Caco-2 (cell line): ENCODE results near the gene PSMC5. TPM values are rescaled to one million over a fixed set of nuclear protein-coding genes. Genes with fewer than 3 reads are reported as not detected.

Source experiments
- Bru-seq: library from RNA; stranded (reverse); fragments of 400-500 nt; gene quantifications from one replicate; lab custom pipeline; 2021; lab: Mats Ljungman, UMichigan
- BruChase-seq, 2 experiments: library from RNA; stranded (reverse); fragments of 400-500 nt; gene quantifications; one replicate each; lab custom pipeline; 2021; lab: Mats Ljungman, UMichigan
- BruUV-seq: library from RNA; stranded (reverse); fragments of 400-500 nt; replicated peaks from 2 replicates; lab custom pipeline; 2021; lab: Mats Ljungman, UMichigan
- CTCF ChIA-PET: fragments of 300-600 bp; sonication (Branson Sonifier 250); formaldehyde crosslinking; loops from one replicate; lab custom pipeline; 2022; ENCODE audit warnings: antibody characterized with exemption; lab: Charles Lee
- POLR2A ChIA-PET: fragments of 300-600 bp; sonication (Branson Sonifier 250); formaldehyde crosslinking; loops from one replicate; lab custom pipeline; 2022; ENCODE audit warnings: antibody characterized with exemption; lab: Charles Lee
- DNase-seq, 2 experiments: peaks; one replicate each; pipeline versions ENCODE4 v3.0.0 to v3.0.0-alpha.2; 2020 to 2022
- H3K27me3 ChIP-seq: replicated peaks from 2 replicates; pipeline ENCODE4 v1.6.0; 2011; ENCODE audit warnings: low read length; ENCODE audit not compliant: control insufficient read depth, insufficient read depth
- H3K36me3 ChIP-seq: 2 replicates; pipeline ENCODE4 v1.5.1; 2011; ENCODE audit warnings: low read length; ENCODE audit not compliant: control insufficient read depth, insufficient read depth
- H3K4me1 ChIP-seq: fragments of 250-450 bp; sonication (Bioruptor Pico); 2 replicates; pipeline ENCODE4 v1.5.1; 2020; ENCODE audit warnings: mild to moderate bottlenecking
- H3K4me3 ChIP-seq: 2 replicates; pipeline ENCODE4 v1.5.1; 2011; ENCODE audit warnings: low read depth, mild to moderate bottlenecking, control low read depth, low read length
- H3K9me3 ChIP-seq: fragments of 250-450 bp; sonication (Bioruptor Pico); 2 replicates; pipeline ENCODE4 v1.5.1; 2020; ENCODE audit warnings: mild to moderate bottlenecking, moderate library complexity
- H3K27ac Mint-ChIP-seq: one replicate; pipeline ENCODE4 v1.8.0; 2022; ENCODE audit warnings: mixed read lengths; ENCODE audit not compliant: unreplicated experiment
- H3K27me3 Mint-ChIP-seq: one replicate; pipeline ENCODE4 v1.8.0; 2022; ENCODE audit warnings: mixed read lengths; ENCODE audit not compliant: insufficient read depth, unreplicated experiment
- H3K36me3 Mint-ChIP-seq: one replicate; pipeline ENCODE4 v1.8.0; 2022; ENCODE audit warnings: mild to moderate bottlenecking, mixed read lengths; ENCODE audit not compliant: insufficient read depth, unreplicated experiment
- H3K4me1 Mint-ChIP-seq: one replicate; pipeline ENCODE4 v1.8.0; 2022; ENCODE audit warnings: low read depth, mixed read lengths; ENCODE audit not compliant: unreplicated experiment
- H3K4me3 Mint-ChIP-seq: one replicate; pipeline ENCODE4 v1.8.0; 2022; ENCODE audit warnings: mild to moderate bottlenecking, moderate library complexity, mixed read lengths; ENCODE audit not compliant: unreplicated experiment
- H3K9me3 Mint-ChIP-seq: one replicate; pipeline ENCODE4 v1.8.0; 2022; ENCODE audit warnings: mixed read lengths; ENCODE audit not compliant: unreplicated experiment
- intact Hi-C: fragments of 100-400 bp; cut with micrococcal nuclease; formaldehyde crosslinking; loops from one replicate; pipeline ENCODE4 v1.10.0; 2022; ENCODE audit not compliant: unreplicated experiment
- long read RNA-seq: library from polyadenylated mRNA; stranded (forward); transcript quantifications from one replicate; pipeline ENCODE4 v2.0.0, GENCODE V29; 2022
- total RNA-seq: library from RNA; stranded (reverse); gene quantifications from 2 replicates; pipeline ENCODE4 v1.2.3, GENCODE V29; 2022
- TF ChIP-seq, protein P1 (sequence below), 2 experiments: fragments of 200-600 bp in 1 of 2; IDR thresholded peaks; 1 replicate in 1 of 2; 2 replicates in 1 of 2; pipeline versions ENCODE4 v1.5.1 to v1.8.0; 2011 to 2022; ENCODE audit warnings: antibody characterized with exemption in 1 of 2, control low read depth in 1 of 2, inconsistent platforms in 1 of 2, low read depth in 1 of 2, low read length in 1 of 2, mild to moderate bottlenecking in 1 of 2, moderate library complexity in 1 of 2; ENCODE audit not compliant: insufficient read depth in 1 of 2, severe bottlenecking in 1 of 2, unreplicated experiment in 1 of 2

The PSMC5 gene
- total RNA-seq = 197 TPM in 2 replicates
- percentile 95 among the genes with signal in this experiment for Bru-seq, nascent RNA
- BruChase-seq, experiment 1, labeled RNA remaining after a 2-hour chase = percentile 95 among the genes with signal in this experiment
- BruChase-seq, experiment 2, labeled RNA remaining after a 6-hour chase = percentile 98 among the genes with signal in this experiment
- long read RNA-seq, transcript PSMC5-201 (12 exons, 1,579 nt) = major isoform, 429 of 517 reads
- long read RNA-seq, transcript PSMC5-203 (12 exons, 1,680 nt) = minor isoform, 39 of 517 reads
- long read RNA-seq, transcript PSMC5-212 (11 exons, 1,474 nt) = minor isoform, 6 of 517 reads
- long read RNA-seq, partial matches to known transcripts = 12 of 517 reads
- long read RNA-seq, other reads (novel, unspliced or antisense) = 29 of 517 reads

DNA sequence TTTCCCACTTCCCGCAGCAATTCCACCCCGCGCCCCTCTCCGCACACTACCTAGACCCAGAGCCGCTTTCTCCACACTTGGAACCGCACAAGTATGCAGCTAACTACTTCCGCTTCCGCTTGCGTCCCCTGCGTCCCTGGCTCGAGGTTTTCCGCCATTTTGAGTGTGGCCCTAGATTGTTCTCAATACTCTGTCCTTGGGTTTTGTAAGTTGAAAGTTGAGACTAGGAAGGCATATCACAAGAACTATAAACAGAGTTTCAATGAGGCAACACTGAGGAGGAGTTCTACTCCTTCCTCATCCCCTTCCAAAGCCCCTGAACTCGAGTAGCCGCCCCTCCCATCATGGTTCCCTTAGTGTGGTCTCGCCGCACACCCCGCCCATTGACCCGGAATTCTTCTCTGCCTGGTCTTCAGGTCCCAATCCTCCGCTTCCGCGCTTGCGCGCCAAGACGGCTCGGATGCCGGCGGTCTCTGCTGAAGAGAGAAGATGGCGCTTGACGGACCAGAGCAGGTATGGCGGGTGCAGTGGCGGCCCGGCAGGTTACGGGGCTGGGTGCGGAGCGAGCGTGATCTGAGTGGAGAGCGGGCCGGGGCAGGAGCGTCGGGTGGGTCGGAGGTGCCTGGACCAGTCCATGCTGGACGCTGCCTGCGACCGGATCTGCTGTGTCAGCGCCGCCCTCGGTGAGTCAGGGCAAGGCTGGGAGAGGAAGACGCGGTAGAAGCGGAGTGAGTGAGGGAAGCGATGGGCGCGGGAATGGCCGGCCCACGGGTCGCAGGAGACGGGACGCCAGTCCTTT is at the start of gene PSMC5, which contains the start of gene FTSJ3:
PSMC5 (plus strand) TSS at position 430 of the 799 bp plus-strand sequence; CDS start at position 490, 60 bp downstream.
FTSJ3 (minus strand) TSS at position 662 of the 799 bp plus-strand sequence. CDS start 761 bp downstream, outside the sequence.
- Histone ChIP-seq H3K4me3 (peak within 1 kb of the TSS; percentile 83), H3K27me3 (no peaks in the 10 kb centered on the region), H3K9me3 (no peaks in the 10 kb centered on the region), H3K36me3 (peaks cover 10% of the 10 kb centered on the region), H3K4me1 (peaks cover 16% of the 10 kb centered on the region; the same call in 1 of the 2 replicates)
- Mint-ChIP-seq H3K4me1 (peaks cover 17% of the 10 kb centered on the region), H3K4me3 (peak within 1 kb of the TSS; percentile 84), H3K27me3 (no peaks in the 10 kb centered on the region), H3K36me3 (peaks cover 97% of the 10 kb centered on the region), H3K9me3 (no peaks in the 10 kb centered on the region), H3K27ac (peak within 1 kb of the TSS; percentile 99)
- ChIA-PET CTCF (interaction anchor here (1.2 to 1.4 kb wide), 3 partner anchors 14 to 47 kb away, joined by 3 to 6 read pairs (median 4); no protein-coding TSS in a partner anchor), POLR2A (interaction anchor here (0.6 to 1.6 kb wide), 6 partner anchors 16 to 205 kb away, joined by 3 to 17 read pairs (median 4); partner anchors contain the start of genes CCDC47, DDX42 and MAP3K3)
- BruUV-seq = no TSS peak
- TF ChIP-seq, protein P1, sequence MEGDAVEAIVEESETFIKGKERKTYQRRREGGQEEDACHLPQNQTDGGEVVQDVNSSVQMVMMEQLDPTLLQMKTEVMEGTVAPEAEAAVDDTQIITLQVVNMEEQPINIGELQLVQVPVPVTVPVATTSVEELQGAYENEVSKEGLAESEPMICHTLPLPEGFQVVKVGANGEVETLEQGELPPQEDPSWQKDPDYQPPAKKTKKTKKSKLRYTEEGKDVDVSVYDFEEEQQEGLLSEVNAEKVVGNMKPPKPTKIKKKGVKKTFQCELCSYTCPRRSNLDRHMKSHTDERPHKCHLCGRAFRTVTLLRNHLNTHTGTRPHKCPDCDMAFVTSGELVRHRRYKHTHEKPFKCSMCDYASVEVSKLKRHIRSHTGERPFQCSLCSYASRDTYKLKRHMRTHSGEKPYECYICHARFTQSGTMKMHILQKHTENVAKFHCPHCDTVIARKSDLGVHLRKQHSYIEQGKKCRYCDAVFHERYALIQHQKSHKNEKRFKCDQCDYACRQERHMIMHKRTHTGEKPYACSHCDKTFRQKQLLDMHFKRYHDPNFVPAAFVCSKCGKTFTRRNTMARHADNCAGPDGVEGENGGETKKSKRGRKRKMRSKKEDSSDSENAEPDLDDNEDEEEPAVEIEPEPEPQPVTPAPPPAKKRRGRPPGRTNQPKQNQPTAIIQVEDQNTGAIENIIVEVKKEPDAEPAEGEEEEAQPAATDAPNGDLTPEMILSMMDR (IDR thresholded peaks at IDR 0.05; ENCODE audit: insufficient read depth in 1 of 2, low read depth in 1 of 2, low read length in 1 of 2, severe bottlenecking in 1 of 2, unreplicated experiment in 1 of 2) = peak; percentile 63 to 80
- peak; percentile 96 for DNase-seq
- intact Hi-C loops = loop anchor here (1.0 to 10.0 kb wide), 3 partner anchors 15 to 132 kb away; partner anchors contain the start of genes CCDC47, DDX42 and SMARCD2

DNA sequence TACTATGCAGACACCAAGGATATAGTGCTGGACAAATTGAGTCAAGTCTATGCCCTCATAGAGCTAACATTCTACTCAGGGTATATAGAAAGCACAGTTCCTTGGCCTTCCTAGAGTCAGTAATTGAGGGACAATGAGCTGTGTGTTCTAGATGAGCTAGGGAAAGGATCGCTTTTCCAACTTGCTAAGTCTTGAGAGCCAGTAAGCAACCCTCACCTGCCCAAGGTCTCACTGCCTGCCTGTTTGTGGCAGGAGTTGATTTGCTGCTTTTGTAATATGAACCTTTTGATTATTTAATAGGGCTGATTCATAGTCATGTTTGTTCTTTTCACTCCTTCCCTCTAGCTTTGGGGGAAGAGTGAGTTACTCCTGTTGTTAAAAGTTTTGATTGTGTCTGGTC is 46.7 kb upstream of the PSMC5 start:
- peaks cover 85% of the 10 kb centered on the region for H3K36me3 Mint-ChIP-seq
- Histone ChIP-seq H3K4me1 (no peaks in the 10 kb centered on the region), H3K36me3 (peaks cover 3% of the 10 kb centered on the region), H3K27me3 (no peaks in the 10 kb centered on the region), H3K9me3 (no peaks in the 10 kb centered on the region), H3K4me3 (no peak overlapping the region)
- H3K9me3 Mint-ChIP-seq = no peaks in the 10 kb centered on the region
- CTCF ChIA-PET = interaction anchor here (1.5 kb wide), 1 partner anchor 46 kb away, joined by 3 read pairs; no protein-coding TSS in a partner anchor
- peaks cover 29% of the 10 kb centered on the region for H3K4me1 Mint-ChIP-seq
- POLR2A ChIA-PET = no interaction called here
- no peaks in the 10 kb centered on the region for H3K27me3 Mint-ChIP-seq
- intact Hi-C loops = no loop called here
- TF ChIP-seq, protein P1 (IDR thresholded peaks at IDR 0.05; ENCODE audit: insufficient read depth in 1 of 2, low read depth in 1 of 2, low read length in 1 of 2, severe bottlenecking in 1 of 2, unreplicated experiment in 1 of 2) = no peak
- peak overlapping the region; percentile 1 for H3K27ac Mint-ChIP-seq
- H3K4me3 Mint-ChIP-seq = no peak overlapping the region
- no TSS peak for BruUV-seq
- DNase-seq = no peak

GRCh38 chr17:63780928-63781327 is 46.3 kb upstream of the PSMC5 start:
- H3K4me3 Mint-ChIP-seq = no peak overlapping the region
- TF ChIP-seq, protein P1 (IDR thresholded peaks at IDR 0.05; ENCODE audit: insufficient read depth in 1 of 2, low read depth in 1 of 2, low read length in 1 of 2, severe bottlenecking in 1 of 2, unreplicated experiment in 1 of 2) = no peak
- ChIA-PET POLR2A (no interaction called here), CTCF (interaction anchor here (1.5 kb wide), 1 partner anchor 45 kb away, joined by 3 read pairs; no protein-coding TSS in a partner anchor)
- intact Hi-C loops = no loop called here
- no peaks in the 10 kb centered on the region for H3K27me3 ChIP-seq
- no peaks in the 10 kb centered on the region for H3K4me1 ChIP-seq
- H3K9me3 ChIP-seq = no peaks in the 10 kb centered on the region
- peaks cover 3% of the 10 kb centered on the region for H3K36me3 ChIP-seq
- no peaks in the 10 kb centered on the region for H3K27me3 Mint-ChIP-seq
- BruUV-seq = no TSS peak
- H3K4me1 Mint-ChIP-seq = peaks cover 25% of the 10 kb centered on the region
- H3K9me3 Mint-ChIP-seq = no peaks in the 10 kb centered on the region
- H3K36me3 Mint-ChIP-seq = peaks cover 88% of the 10 kb centered on the region
- H3K4me3 ChIP-seq = no peak overlapping the region
- no peak for DNase-seq
- peak overlapping the region; percentile 1 for H3K27ac Mint-ChIP-seq
